GM21576 (cell line): ENCODE data around the gene PDE7B.

Source experiments
- ATAC-seq: cut with Tn5 transposase; IDR thresholded peaks from one replicate; pipeline ENCODE4 v1.9.1; 2021; ENCODE audit warnings: mild to moderate bottlenecking, moderate library complexity; ENCODE audit not compliant: unreplicated experiment

PDE7B gene

GRCh38 chr6:136173519-136174507, 322.3 kb downstream of the PDE7B start:
- no peak for ATAC-seq

GRCh38 chr6:136174510-136174909, 323.0 kb downstream of the PDE7B start:
- ATAC-seq = no peak

GRCh38 chr6:136175873-136176272, 324.4 kb downstream of the PDE7B start:
- no peak for ATAC-seq

- no peak for ATAC-seq
Measured at GRCh38 chr6:136178749-136179148, 327.2 kb downstream of the PDE7B start.

GRCh38 chr6:136180704-136181511, 329.4 kb downstream of the PDE7B start:
- ATAC-seq = no peak

GRCh38 chr6:136181512-136181833, 330.0 kb downstream of the PDE7B start:
- no peak for ATAC-seq

- ATAC-seq = no peak
Measured at GRCh38 chr6:136181861-136182260, 330.4 kb downstream of the PDE7B start.

GRCh38 chr6:136184738-136185137, 333.2 kb downstream of the PDE7B start:
- ATAC-seq = no peak

- no peak for ATAC-seq
Measured at GRCh38 chr6:136186363-136186762, 334.9 kb downstream of the PDE7B start.

- ATAC-seq = no peak
Measured at GRCh38 chr6:136188486-136188885, 337.0 kb downstream of the PDE7B start.

- no peak for ATAC-seq
Measured at GRCh38 chr6:136189104-136189503, 337.6 kb downstream of the PDE7B start.

GRCh38 chr6:136191606-136192312, 340.3 kb downstream of the PDE7B start:
- ATAC-seq = no peak

- no peak for ATAC-seq
Measured at GRCh38 chr6:136192902-136193301, 341.4 kb downstream of the PDE7B start.

GRCh38 chr6:136201732-136202131, 350.2 kb downstream of the PDE7B start:
- ATAC-seq = no peak

- ATAC-seq = no peak
Measured at GRCh38 chr6:136208783-136209182, 357.3 kb downstream of the PDE7B start.

GRCh38 chr6:136209496-136209895, 358.0 kb downstream of the PDE7B start:
- ATAC-seq = no peak

- ATAC-seq = no peak
Measured at GRCh38 chr6:136210398-136211165, 359.1 kb downstream of the PDE7B start.

- no peak for ATAC-seq
Measured at GRCh38 chr6:136212608-136213007, 361.1 kb downstream of the PDE7B start.

- ATAC-seq = no peak
Measured at GRCh38 chr6:136213012-136213539, 361.6 kb downstream of the PDE7B start.

GRCh38 chr6:136213853-136214252, 362.4 kb downstream of the PDE7B start:
- ATAC-seq = no peak
